ENCODE data around the gene GRIK5.

GRIK5 gene

GRCh38 chr19:42098781-42099180 lies 28.8 kb upstream of the GRIK5 start:
- no peaks in the 10 kb centered on the region for H3K27me3 ChIP-seq (ENCODE audit: insufficient read depth, low read length, poor library complexity, severe bottlenecking)
- H3K9me2 ChIP-seq (replicated peaks; ENCODE audit: low read depth, low read length) = no peaks in the 10 kb centered on the region
- TF ChIP-seq EZH2phosphoT487 (IDR thresholded peaks at IDR 0.05; ENCODE audit: borderline replicate concordance) (no peak), CTCF (conservative IDR thresholded peaks at IDR 0.05; ENCODE audit: low read length) (no peak)
- H4K20me1 ChIP-seq (ENCODE audit: insufficient read depth, low read length, poor library complexity, severe bottlenecking) = no peaks in the 10 kb centered on the region
- no peaks in the 10 kb centered on the region for H3F3A ChIP-seq (ENCODE audit: low read depth)
- H3K4me1 ChIP-seq (ENCODE audit: insufficient read depth, low read length, poor library complexity, severe bottlenecking) = no peaks in the 10 kb centered on the region
- no peak overlapping the region for H2AFZ ChIP-seq (ENCODE audit: low read length)
- H3K79me2 ChIP-seq (ENCODE audit: insufficient read depth, low read length) = no peaks in the 10 kb centered on the region
- H3K36me3 ChIP-seq (ENCODE audit: insufficient read depth, low read length) = no peaks in the 10 kb centered on the region
- H3K9ac ChIP-seq (ENCODE audit: low read depth, low read length, poor library complexity, severe bottlenecking) = no peak overlapping the region
- H3K4me2 ChIP-seq (ENCODE audit: low read depth, low read length, poor library complexity, severe bottlenecking) = no peak overlapping the region
- H3K9me3 ChIP-seq (ENCODE audit: insufficient read depth, low read depth, low read length) = no peaks in the 10 kb centered on the region
- no peak overlapping the region for H3K4me3 ChIP-seq (ENCODE audit: low read length, poor library complexity, severe bottlenecking)

- no peaks in the 10 kb centered on the region for H3F3A ChIP-seq (ENCODE audit: low read depth)
- H3K36me3 ChIP-seq (ENCODE audit: insufficient read depth, low read length) = no peaks in the 10 kb centered on the region
- H3K9me2 ChIP-seq (replicated peaks; ENCODE audit: low read depth, low read length) = no peaks in the 10 kb centered on the region
- H3K4me1 ChIP-seq (ENCODE audit: insufficient read depth, low read length, poor library complexity, severe bottlenecking) = no peaks in the 10 kb centered on the region
- H3K4me2 ChIP-seq (ENCODE audit: low read depth, low read length, poor library complexity, severe bottlenecking) = no peak overlapping the region
- no peaks in the 10 kb centered on the region for H3K79me2 ChIP-seq (ENCODE audit: insufficient read depth, low read length)
- H2AFZ ChIP-seq (ENCODE audit: low read length) = no peak overlapping the region
- TF ChIP-seq CTCF (conservative IDR thresholded peaks at IDR 0.05; ENCODE audit: low read length) (no peak), EZH2phosphoT487 (IDR thresholded peaks at IDR 0.05; ENCODE audit: borderline replicate concordance) (no peak)
- no peak overlapping the region for H3K4me3 ChIP-seq (ENCODE audit: low read length, poor library complexity, severe bottlenecking)
- no peaks in the 10 kb centered on the region for H3K27me3 ChIP-seq (ENCODE audit: insufficient read depth, low read length, poor library complexity, severe bottlenecking)
- H4K20me1 ChIP-seq (ENCODE audit: insufficient read depth, low read length, poor library complexity, severe bottlenecking) = no peaks in the 10 kb centered on the region
- no peak overlapping the region for H3K9ac ChIP-seq (ENCODE audit: low read depth, low read length, poor library complexity, severe bottlenecking)
- H3K9me3 ChIP-seq (ENCODE audit: insufficient read depth, low read depth, low read length) = no peaks in the 10 kb centered on the region
Observed at GRCh38 chr19:42097461-42097860, 27.5 kb upstream of the GRIK5 start.

- TF ChIP-seq EZH2phosphoT487 (IDR thresholded peaks at IDR 0.05; ENCODE audit: borderline replicate concordance) (no peak), CTCF (conservative IDR thresholded peaks at IDR 0.05; ENCODE audit: low read length) (no peak)
- H2AFZ ChIP-seq (ENCODE audit: low read length) = no peak overlapping the region
- H3K79me2 ChIP-seq (ENCODE audit: insufficient read depth, low read length) = no peaks in the 10 kb centered on the region
- no peak overlapping the region for H3K4me2 ChIP-seq (ENCODE audit: low read depth, low read length, poor library complexity, severe bottlenecking)
- no peaks in the 10 kb centered on the region for H3F3A ChIP-seq (ENCODE audit: low read depth)
- no peak overlapping the region for H3K4me3 ChIP-seq (ENCODE audit: low read length, poor library complexity, severe bottlenecking)
- H3K27me3 ChIP-seq (ENCODE audit: insufficient read depth, low read length, poor library complexity, severe bottlenecking) = no peaks in the 10 kb centered on the region
- no peaks in the 10 kb centered on the region for H4K20me1 ChIP-seq (ENCODE audit: insufficient read depth, low read length, poor library complexity, severe bottlenecking)
- no peak overlapping the region for H3K9ac ChIP-seq (ENCODE audit: low read depth, low read length, poor library complexity, severe bottlenecking)
- H3K9me2 ChIP-seq (replicated peaks; ENCODE audit: low read depth, low read length) = no peaks in the 10 kb centered on the region
- H3K4me1 ChIP-seq (ENCODE audit: insufficient read depth, low read length, poor library complexity, severe bottlenecking) = peaks cover 3% of the 10 kb centered on the region
- no peaks in the 10 kb centered on the region for H3K9me3 ChIP-seq (ENCODE audit: insufficient read depth, low read depth, low read length)
- no peaks in the 10 kb centered on the region for H3K36me3 ChIP-seq (ENCODE audit: insufficient read depth, low read length)
Observed at GRCh38 chr19:42096255-42096837, 26.3 kb upstream of the GRIK5 start.
